KMS-11 (cell line): ENCODE data around the gene RNGTT.
"Not testable (repeated sequence)": the region's sequence is repeated elsewhere in the genome, so short reads cannot be mapped to it uniquely, and the experiment has no call there.

Experiments used
- H2AFZ ChIP-seq: fragments of 200-600 bp; sonication (generic); 2 replicates; pipeline ENCODE4 v1.6.1; 2016; ENCODE audit warnings: antibody characterized with exemption, mixed run types, low read depth
- H3K27ac ChIP-seq: fragments of 200-600 bp; sonication (generic); 2 replicates; pipeline ENCODE4 v1.6.1; 2016; ENCODE audit warnings: mild to moderate bottlenecking, mixed run types
- H3K27me3 ChIP-seq: fragments of 200-600 bp; sonication (generic); 2 replicates; pipeline ENCODE4 v1.6.1; 2017; ENCODE audit warnings: mild to moderate bottlenecking, low read depth, mixed run types, moderate library complexity; ENCODE audit not compliant: insufficient read depth
- H3K36me3 ChIP-seq: fragments of 200-600 bp; sonication (generic); 2 replicates; pipeline ENCODE4 v1.6.1; 2017; ENCODE audit warnings: mild to moderate bottlenecking, mixed run types; ENCODE audit not compliant: insufficient read depth
- H3K4me1 ChIP-seq: fragments of 200-600 bp; sonication (generic); 2 replicates; pipeline ENCODE4 v1.6.1; 2016; ENCODE audit warnings: mild to moderate bottlenecking, low read depth, mixed run types; ENCODE audit not compliant: poor library complexity, severe bottlenecking
- H3K4me2 ChIP-seq: fragments of 200-600 bp; sonication (generic); 2 replicates; pipeline ENCODE4 v1.7.0; 2016; ENCODE audit warnings: mild to moderate bottlenecking, mixed run types
- H3K4me3 ChIP-seq: fragments of 200-600 bp; sonication (generic); IDR thresholded peaks from 2 replicates; pipeline ENCODE4 v1.6.1; 2017; ENCODE audit warnings: low read depth, low read length, mixed read lengths; ENCODE audit not compliant: insufficient read depth
- H3K79me2 ChIP-seq: fragments of 200-600 bp; sonication (generic); 2 replicates; pipeline ENCODE4 v1.6.1; 2016; ENCODE audit warnings: low read depth, mixed run types; ENCODE audit not compliant: insufficient read depth
- H3K9ac ChIP-seq: fragments of 200-600 bp; sonication (generic); 2 replicates; pipeline ENCODE4 v1.6.1; 2016; ENCODE audit warnings: mild to moderate bottlenecking, mixed run types
- H4K20me1 ChIP-seq: fragments of 200-600 bp; sonication (generic); 2 replicates; pipeline ENCODE4 v1.6.1; 2016; ENCODE audit warnings: mild to moderate bottlenecking, mixed run types; ENCODE audit not compliant: insufficient read depth
- TF ChIP-seq, protein P1 (sequence below): fragments of 200-600 bp; sonication (generic); conservative IDR thresholded peaks from 2 replicates; pipeline ENCODE4 v1.6.1; 2017; ENCODE audit warnings: low read depth, mild to moderate bottlenecking, antibody characterized with exemption, low read length, moderate library complexity, mixed read lengths

The RNGTT gene

GRCh38 chr6:88983129-88983528 lies 19.7 kb upstream of the RNGTT start:
- H3K27ac ChIP-seq, H2AFZ ChIP-seq, H3K36me3 ChIP-seq, H3K9ac ChIP-seq, H3K27me3 ChIP-seq, H3K4me3 ChIP-seq, H3K79me2 ChIP-seq, H4K20me1 ChIP-seq, H3K4me1 ChIP-seq: not testable (repeated sequence)
- H3K4me2 ChIP-seq, result peak overlapping the region; percentile 54; the same call in 1 of the 2 replicates
- TF ChIP-seq, protein P1, sequence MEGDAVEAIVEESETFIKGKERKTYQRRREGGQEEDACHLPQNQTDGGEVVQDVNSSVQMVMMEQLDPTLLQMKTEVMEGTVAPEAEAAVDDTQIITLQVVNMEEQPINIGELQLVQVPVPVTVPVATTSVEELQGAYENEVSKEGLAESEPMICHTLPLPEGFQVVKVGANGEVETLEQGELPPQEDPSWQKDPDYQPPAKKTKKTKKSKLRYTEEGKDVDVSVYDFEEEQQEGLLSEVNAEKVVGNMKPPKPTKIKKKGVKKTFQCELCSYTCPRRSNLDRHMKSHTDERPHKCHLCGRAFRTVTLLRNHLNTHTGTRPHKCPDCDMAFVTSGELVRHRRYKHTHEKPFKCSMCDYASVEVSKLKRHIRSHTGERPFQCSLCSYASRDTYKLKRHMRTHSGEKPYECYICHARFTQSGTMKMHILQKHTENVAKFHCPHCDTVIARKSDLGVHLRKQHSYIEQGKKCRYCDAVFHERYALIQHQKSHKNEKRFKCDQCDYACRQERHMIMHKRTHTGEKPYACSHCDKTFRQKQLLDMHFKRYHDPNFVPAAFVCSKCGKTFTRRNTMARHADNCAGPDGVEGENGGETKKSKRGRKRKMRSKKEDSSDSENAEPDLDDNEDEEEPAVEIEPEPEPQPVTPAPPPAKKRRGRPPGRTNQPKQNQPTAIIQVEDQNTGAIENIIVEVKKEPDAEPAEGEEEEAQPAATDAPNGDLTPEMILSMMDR, result peak; percentile 4; the same call in 1 of the 2 replicates

GRCh38 chr6:88982720-88983119 lies 19.3 kb upstream of the RNGTT start:
- Histone ChIP-seq H3K4me2 (peak overlapping the region; percentile 54; the same call in 1 of the 2 replicates), H3K27ac (no peak overlapping the region)

GRCh38 chr6:88975369-88975768 lies 12.0 kb upstream of the RNGTT start:
- Histone ChIP-seq H3K9ac (no peak overlapping the region), H3K79me2 (no peaks in the 10 kb centered on the region), H3K36me3 (no peaks in the 10 kb centered on the region), H4K20me1 (no peaks in the 10 kb centered on the region), H3K27me3 (no peaks in the 10 kb centered on the region), H3K27ac (no peak overlapping the region), H3K4me2 (no peak overlapping the region), H2AFZ (no peak overlapping the region), H3K4me1 (no peaks in the 10 kb centered on the region), H3K4me3 (no peak overlapping the region)
- TF ChIP-seq, protein P1, result no peak

More at GRCh38 chr6:88982720-88983119, 19.3 kb upstream of the RNGTT start:
- no peaks in the 10 kb centered on the region for H3K27me3 ChIP-seq
- TF ChIP-seq, protein P1, result peak; percentile 61
- H2AFZ ChIP-seq, result no peak overlapping the region
- H3K4me1 ChIP-seq, result peaks cover 8% of the 10 kb centered on the region
- no peaks in the 10 kb centered on the region for H3K79me2 ChIP-seq
- H3K4me3 ChIP-seq, result no peak overlapping the region
- no peak overlapping the region for H3K9ac ChIP-seq
- H3K36me3 ChIP-seq, result no peaks in the 10 kb centered on the region
- no peaks in the 10 kb centered on the region for H4K20me1 ChIP-seq

DNA sequence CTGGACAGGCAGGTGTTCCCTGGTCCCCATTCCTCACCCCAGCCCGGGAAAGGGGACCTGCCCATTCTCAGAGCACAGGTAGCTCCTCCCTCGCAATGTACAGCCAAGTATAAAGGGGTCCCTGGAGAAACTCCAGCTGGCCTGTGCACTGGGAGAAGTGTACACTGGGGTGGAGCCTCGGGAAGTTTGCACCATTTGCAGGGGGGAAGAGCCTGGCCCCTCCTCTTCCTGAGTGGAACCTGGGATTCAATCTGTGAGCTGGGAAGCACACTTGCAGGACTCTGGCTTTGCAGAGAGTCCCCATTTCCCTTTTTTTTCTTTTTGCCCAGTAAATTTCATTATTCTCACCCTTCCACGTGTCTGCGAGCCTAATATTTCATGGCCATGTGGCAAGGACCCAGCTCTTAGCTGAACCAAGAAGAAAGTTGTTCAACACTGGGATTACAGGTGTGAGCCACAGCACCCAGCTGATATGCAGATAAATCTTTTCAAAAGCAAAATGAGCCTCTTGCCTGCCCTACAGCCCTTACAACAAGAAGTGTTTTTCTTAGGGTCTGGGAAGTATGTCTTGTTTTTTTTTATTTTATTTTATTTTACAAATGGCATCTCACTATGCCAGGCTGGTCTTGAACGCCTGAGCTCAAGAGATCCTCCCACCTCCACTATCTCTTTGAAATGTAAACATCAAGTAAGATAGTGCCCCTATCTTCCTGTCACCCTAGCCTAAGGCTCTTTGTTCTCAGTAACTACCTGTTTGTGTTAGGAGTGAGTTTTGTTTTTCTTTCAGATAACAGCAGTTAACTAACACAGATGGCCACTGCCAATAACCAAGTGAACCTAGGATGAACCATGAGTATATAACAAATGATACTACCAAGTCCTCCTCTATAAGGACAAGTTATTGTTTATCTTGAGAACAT lies 9.3 kb upstream of the RNGTT start:
- H3K36me3 ChIP-seq, result no peaks in the 10 kb centered on the region
- H3K4me2 ChIP-seq, result no peak overlapping the region
- no peaks in the 10 kb centered on the region for H3K4me1 ChIP-seq
- no peak overlapping the region for H2AFZ ChIP-seq
- no peak overlapping the region for H3K4me3 ChIP-seq
- no peaks in the 10 kb centered on the region for H3K27me3 ChIP-seq
- H3K9ac ChIP-seq, result no peak overlapping the region
- TF ChIP-seq, protein P1, result no peak
- H4K20me1 ChIP-seq, result no peaks in the 10 kb centered on the region
- H3K79me2 ChIP-seq, result no peaks in the 10 kb centered on the region
- H3K27ac ChIP-seq, result no peak overlapping the region
